Pancreas (tissue), 10 donors: ENCODE data around the gene ATP5F1E. TPM values are rescaled to one million over a fixed set of nuclear protein-coding genes. Genes with fewer than 3 reads are reported as not detected.

Source experiments
- ATAC-seq, 4 donors: fragments of 200-7000 bp; cut with Tn5 transposase; one replicate each; pipeline versions ENCODE4 v1.8.0 to v1.9.1; 2020; ENCODE audit warnings: mild to moderate bottlenecking in 4 of 4, moderate library complexity in 4 of 4
- DNase-seq, 6 donors: peaks; one replicate each; pipeline ENCODE4 v3.0.0-alpha.2; 2020
- FAIRE-seq: peaks from 2 replicates; lab custom pipeline; 2012; peaks lifted over from hg19 to GRCh38; lab: Jason Lieb, UNC
- H3K27ac ChIP-seq, 4 donors: fragments of 200-600 bp; sonication (generic); 1 replicate in 3 of 4; 2 replicates in 1 of 4; pipeline versions ENCODE4 v1.5.0 to v1.8.0; 2020
- H3K27me3 ChIP-seq, 4 donors: fragments of 200-600 bp; one replicate each; pipeline ENCODE4 v1.8.0; 2021
- H3K36me3 ChIP-seq, 3 donors: fragments of 200-600 bp; sonication (generic) in 1 of 3; one replicate each; pipeline versions ENCODE4 v1.5.0 to v1.8.0; 2020 to 2021
- H3K4me1 ChIP-seq, 3 donors: fragments of 200-600 bp; one replicate each; pipeline ENCODE4 v1.8.0; 2021
- H3K4me3 ChIP-seq, 4 donors: fragments of 200-600 bp; sonication (generic) in 2 of 4; one replicate each; pipeline versions ENCODE4 v1.5.0 to v1.8.0; 2020 to 2021
- H3K9me3 ChIP-seq, 4 donors: fragments of 200-600 bp; one replicate each; pipeline ENCODE4 v1.8.0; 2021
- WGBS, 2 donors: extraction: QIAGEN DNeasy Blood & Tissue Kit; methylation state at CpG; one replicate each; pipeline ENCODE4 v1.1.7; 2013; 5-methylcytosine and 5-hydroxymethylcytosine counted together
- intact Hi-C, 3 donors: fragments of 100-400 bp; cut with DNase I; formaldehyde crosslinking; loops; one replicate each; pipeline versions ENCODE4 v1.11.1 to v1.14.2; 2022
- polyA plus RNA-seq, 2 donors: library from polyadenylated mRNA; stranded (reverse); fragments of 200-250 nt; gene quantifications; one replicate each; pipeline ENCODE4 v1.2.3, GENCODE V29; 2013
- total RNA-seq, 6 donors: library from RNA; stranded (reverse); fragmentation: NEBNext Ultra II Directional in 4 of 6; extraction: Animal tissue kit (Norgen Biotek cat#: 25700) in 4 of 6; gene quantifications; one replicate each; pipeline versions ENCODE4 v1.2.1 to v1.2.4, GENCODE V29; 2021 to 2023
- TF ChIP-seq, protein P1 (sequence below), 4 donors: fragments of 200-600 bp; sonication (generic) in 3 of 4; IDR thresholded peaks; one replicate each; pipeline versions ENCODE4 v1.5.0 to v1.8.0; 2021; ENCODE audit warnings: antibody characterized with exemption in 4 of 4
- donor health status: healthy with polysubstance abuse.
- donor health status: DM: no; HTN: no; CAD: no; lungs with moderate emphysema.
- donor health status: DM: no; HTN: no; CAD: no.
- donor health status: control.
- donor health status: control.
- donor health status: Bipolar disorder and iron deficiency.
- donor health status: DM: yes; HTN: yes; CAD: no.
- donor health status: DM: no; HTN: no; CAD: no.
- donor health status: DM: no; HTN: no; CAD: no.
- donor health status: DM: yes; HTN: yes; CAD: no.

Gene ATP5F1E
- total and polyA plus RNA-seq, 8 donors, result 11.2 to 38.0 (median 23.8) TPM

DNA sequence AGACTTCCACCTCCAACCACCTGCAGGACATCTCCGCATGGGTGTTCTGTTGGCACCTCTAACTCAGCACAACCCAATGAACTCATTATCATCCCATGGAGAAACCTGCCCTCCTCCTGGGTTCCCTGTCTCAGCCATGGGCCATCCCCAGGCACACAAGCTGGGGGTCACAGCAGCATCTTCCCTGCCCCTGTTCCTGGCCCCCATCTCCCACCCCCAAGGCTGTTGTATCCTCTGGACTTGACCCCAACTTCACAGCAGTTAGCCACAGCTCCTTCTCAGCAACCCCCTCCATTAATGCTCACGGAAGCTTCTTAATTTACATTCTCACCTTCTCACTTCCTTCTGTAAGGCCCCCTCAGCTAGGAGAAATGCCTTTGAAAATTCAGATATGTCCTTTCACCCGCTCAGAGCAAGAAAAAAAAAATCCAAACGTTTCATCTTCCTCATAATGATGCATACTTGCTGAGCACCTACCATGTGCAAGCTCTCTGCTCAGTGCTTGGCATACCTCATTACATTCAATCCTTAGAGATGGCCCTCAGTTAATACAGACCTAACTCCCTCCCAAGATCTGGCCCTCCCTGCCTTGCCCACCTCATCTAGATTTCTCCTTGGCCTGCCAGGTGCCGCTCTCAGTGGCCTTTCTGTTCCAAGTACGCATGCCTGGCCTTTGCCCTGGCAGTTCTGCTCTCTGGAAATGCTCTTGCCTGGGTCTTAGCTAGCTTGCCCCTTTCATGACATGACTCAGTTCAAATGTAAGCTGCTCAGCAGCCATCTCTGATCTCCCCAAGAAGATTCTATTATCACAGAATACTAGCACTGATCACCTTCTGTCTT is 53.6 kb downstream of the ATP5F1E start:
- no peaks in the 10 kb centered on the region for H3K27me3 ChIP-seq
- no peak for FAIRE-seq
- ATAC-seq, result no peak
- TF ChIP-seq, protein P1, sequence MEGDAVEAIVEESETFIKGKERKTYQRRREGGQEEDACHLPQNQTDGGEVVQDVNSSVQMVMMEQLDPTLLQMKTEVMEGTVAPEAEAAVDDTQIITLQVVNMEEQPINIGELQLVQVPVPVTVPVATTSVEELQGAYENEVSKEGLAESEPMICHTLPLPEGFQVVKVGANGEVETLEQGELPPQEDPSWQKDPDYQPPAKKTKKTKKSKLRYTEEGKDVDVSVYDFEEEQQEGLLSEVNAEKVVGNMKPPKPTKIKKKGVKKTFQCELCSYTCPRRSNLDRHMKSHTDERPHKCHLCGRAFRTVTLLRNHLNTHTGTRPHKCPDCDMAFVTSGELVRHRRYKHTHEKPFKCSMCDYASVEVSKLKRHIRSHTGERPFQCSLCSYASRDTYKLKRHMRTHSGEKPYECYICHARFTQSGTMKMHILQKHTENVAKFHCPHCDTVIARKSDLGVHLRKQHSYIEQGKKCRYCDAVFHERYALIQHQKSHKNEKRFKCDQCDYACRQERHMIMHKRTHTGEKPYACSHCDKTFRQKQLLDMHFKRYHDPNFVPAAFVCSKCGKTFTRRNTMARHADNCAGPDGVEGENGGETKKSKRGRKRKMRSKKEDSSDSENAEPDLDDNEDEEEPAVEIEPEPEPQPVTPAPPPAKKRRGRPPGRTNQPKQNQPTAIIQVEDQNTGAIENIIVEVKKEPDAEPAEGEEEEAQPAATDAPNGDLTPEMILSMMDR (IDR thresholded peaks at IDR 0.05), result no peak
- intact Hi-C loops, result loop anchor here in 1 of 3 donors (10.0 kb wide), 1 partner anchor 84 kb away; no protein-coding TSS in a partner anchor
- H3K27ac ChIP-seq, result no peak overlapping the region
- no peak for DNase-seq
- 70 to 75% methylated on average over 6 of the region's 6 CpGs for WGBS, 2 donors
- H3K4me3 ChIP-seq, result no peak overlapping the region
- no peaks in the 10 kb centered on the region for H3K9me3 ChIP-seq
- H3K36me3 ChIP-seq, result no peaks in the 10 kb centered on the region
- peaks cover 0 to 7% (median 0%) of the 10 kb centered on the region in 3 donors for H3K4me1 ChIP-seq

DNA sequence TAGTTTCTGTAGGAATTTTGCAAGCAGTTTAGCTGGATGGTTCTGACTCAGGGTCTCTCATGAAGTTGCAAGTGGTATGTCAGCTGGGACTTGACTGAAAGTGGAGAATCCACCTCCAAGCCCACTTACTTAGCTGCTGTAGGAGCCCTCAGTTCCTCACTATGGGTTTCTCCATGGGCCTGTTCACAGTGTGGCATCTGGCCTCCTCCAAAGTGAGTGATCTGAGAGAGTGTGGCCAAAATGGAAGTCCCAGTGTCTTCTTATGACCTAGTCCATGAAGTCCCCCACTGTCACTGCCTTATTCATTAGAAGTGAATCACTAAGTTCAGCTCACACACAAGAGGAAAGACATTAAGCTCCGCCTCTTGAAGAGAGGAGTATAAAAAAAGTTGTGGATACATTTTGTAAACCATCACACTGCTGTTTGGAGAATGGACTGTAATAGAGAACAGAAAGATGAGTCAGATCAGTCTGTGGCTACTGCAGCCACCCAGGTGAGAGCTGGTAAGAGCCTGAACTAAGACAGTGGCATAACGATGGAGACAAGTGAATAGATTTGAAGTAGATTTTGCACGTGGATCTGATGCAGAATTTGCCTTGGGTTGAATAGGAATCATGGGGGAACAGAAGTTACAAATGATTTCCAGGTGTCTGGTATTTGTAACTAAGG is 55.9 kb downstream of the ATP5F1E start:
- Histone ChIP-seq H3K4me1 (no peaks in the 10 kb centered on the region), H3K9me3 (no peaks in the 10 kb centered on the region), H3K27ac (no peak overlapping the region), H3K4me3 (no peak overlapping the region), H3K36me3 (no peaks in the 10 kb centered on the region), H3K27me3 (no peaks in the 10 kb centered on the region)
- 82 to 87% methylated on average over 3 of the region's 3 CpGs for WGBS, 2 donors
- TF ChIP-seq, protein P1 (IDR thresholded peaks at IDR 0.05), result no peak
- ATAC-seq, result no peak
- intact Hi-C loops, result loop anchor here in 1 of 3 donors (10.0 kb wide), 1 partner anchor 81 kb away; no protein-coding TSS in a partner anchor
- DNase-seq, result no peak
- no peak for FAIRE-seq

Other genes starting within 250 kb of the ATP5F1E start
- gene GNAS-AS1, start 181.4 kb downstream of the ATP5F1E start, total RNA-seq, result under 1 TPM; 0.47 to 0.84 (median 0.53) TPM
- 1 to 10 TPM in 1 of 2 donors, under 1 TPM in 1; 0.68 to 2.8 TPM for gene GNAS-AS1, start 181.4 kb downstream of the ATP5F1E start, polyA plus RNA-seq
- gene GNAS, start 179.6 kb downstream of the ATP5F1E start, total RNA-seq, result 100 to 1,000 TPM; 349 to 850 (median 535) TPM
- 1,000 to 10,000 TPM; 1,207 to 2,220 TPM for gene GNAS, start 179.6 kb downstream of the ATP5F1E start, polyA plus RNA-seq
- gene NELFCD, start 51.1 kb downstream of the ATP5F1E start, total RNA-seq, result 10 to 100 TPM; 17.3 to 42.3 (median 25.2) TPM
- gene NELFCD, start 51.1 kb downstream of the ATP5F1E start, polyA plus RNA-seq, result 10 to 100 TPM; 41.7 to 66.4 TPM
- 100 to 1,000 TPM in 1 of 6 donors, 10 to 100 TPM in 5; 33.7 to 107 (median 43.4) TPM for gene CTSZ, start 25.1 kb downstream of the ATP5F1E start, total RNA-seq
- 10 to 100 TPM; 51.3 to 88.2 TPM for gene CTSZ, start 25.1 kb downstream of the ATP5F1E start, polyA plus RNA-seq
- under 1 TPM in 5 of 6 donors, not detected in 1; 0.04 to 0.21 (median 0.09) TPM for gene TUBB1, start 12.9 kb downstream of the ATP5F1E start, total RNA-seq
- 1 to 10 TPM in 1 of 2 donors, under 1 TPM in 1; 0.15 to 1.2 TPM for gene TUBB1, start 12.9 kb downstream of the ATP5F1E start, polyA plus RNA-seq
- 10 to 100 TPM; 12.6 to 23.2 (median 18.9) TPM for gene PRELID3B, start 10.5 kb upstream of the ATP5F1E start, total RNA-seq
- 10 to 100 TPM in 1 of 2 donors, 1 to 10 TPM in 1; 8.4 to 24.9 TPM for gene PRELID3B, start 10.5 kb upstream of the ATP5F1E start, polyA plus RNA-seq
- under 1 TPM; 0.04 to 0.23 (median 0.13) TPM for gene ZNF831, start 131.5 kb upstream of the ATP5F1E start, total RNA-seq
- under 1 TPM; 0.16 to 0.19 TPM for gene ZNF831, start 131.5 kb upstream of the ATP5F1E start, polyA plus RNA-seq